Activated CD8-positive, alpha-beta memory T cell treated with anti-CD3 and anti-CD28 coated beads, Interleukin-2, amount 50 U/mL, for 24 hours (primary cell): ENCODE results near the gene IQGAP1.
"Not testable (repeated sequence)": the region's sequence is repeated elsewhere in the genome, so short reads cannot be mapped to it uniquely, and the experiment has no call there.

ENCODE experiments used
- DNase-seq: peaks from one replicate; pipeline ENCODE4 v3.0.0-alpha.2; 2020; ENCODE audit errors: extremely low read depth

The IQGAP1 gene

GRCh38 chr15:90387534-90388461 lies at the start of gene IQGAP1:
IQGAP1 (plus strand) TSS chr15:90388242; CDS start chr15:90388342, 100 bp downstream.
- DNase-seq, result peak; percentile 94

DNA sequence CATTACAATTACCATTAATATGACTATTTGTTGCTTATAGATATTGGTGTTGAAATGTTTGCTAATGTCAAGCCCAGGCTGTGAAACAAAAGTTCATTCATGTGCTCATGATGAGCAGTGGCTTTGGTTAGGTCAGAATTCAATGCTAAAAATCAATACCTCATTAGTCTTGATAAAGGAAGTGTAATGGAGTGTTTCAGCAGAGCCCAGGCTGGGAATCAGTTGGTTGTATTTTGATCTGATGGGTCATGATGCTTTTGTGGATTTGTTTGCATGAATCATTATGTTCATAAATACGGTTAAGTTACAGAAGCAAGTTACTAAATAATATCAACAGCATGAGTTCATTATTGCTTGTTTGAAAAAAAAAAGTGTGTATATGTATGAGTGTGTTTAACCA lies 49.5 kb upstream of the IQGAP1 start:
- DNase-seq, result no peak

DNA sequence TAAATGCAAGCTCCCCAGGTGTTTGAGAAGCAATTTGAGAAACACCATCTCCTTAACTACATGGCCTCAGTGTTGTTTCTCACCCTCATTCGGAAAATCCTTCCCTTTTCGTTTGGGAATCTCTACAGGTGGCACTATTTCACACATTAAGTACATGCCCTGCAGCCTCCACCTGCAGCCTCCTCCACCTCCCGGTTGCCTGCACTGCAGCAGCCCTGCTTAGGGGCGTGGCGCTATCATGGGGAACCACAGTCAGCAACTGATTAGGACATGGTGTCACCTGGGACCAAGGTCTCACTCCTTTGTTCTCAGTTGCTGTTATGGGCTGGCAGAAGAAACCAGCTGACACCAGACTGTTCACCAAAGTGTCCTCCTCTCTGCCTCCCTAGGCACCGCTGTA lies 47.7 kb upstream of the IQGAP1 start:
- DNase-seq, result no peak

GRCh38 chr15:90343302-90343790 lies 44.7 kb upstream of the IQGAP1 start:
- DNase-seq, result no peak

DNA sequence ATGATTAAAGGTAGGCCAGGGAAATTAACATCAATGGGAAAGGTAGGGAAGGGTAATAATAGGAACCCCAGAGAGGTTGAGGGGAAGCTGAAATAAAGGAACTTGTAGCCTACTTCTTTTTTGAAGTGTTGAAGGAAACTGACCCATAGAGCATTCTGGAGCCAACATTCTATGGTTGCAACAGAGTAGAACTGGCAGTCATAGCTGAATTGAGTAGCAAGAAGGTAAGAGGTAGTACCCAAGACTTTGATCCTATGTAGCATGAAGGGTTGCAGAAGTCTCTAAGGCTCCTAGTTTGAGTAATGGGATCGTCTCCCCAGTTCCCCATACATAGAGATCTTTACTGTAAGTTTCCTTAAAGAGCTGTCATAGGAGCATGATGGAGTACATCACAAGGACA lies 43.4 kb upstream of the IQGAP1 start:
- no peak for DNase-seq

- DNase-seq, result no peak
Observed at GRCh38 chr15:90345857-90346256, 42.2 kb upstream of the IQGAP1 start.

GRCh38 chr15:90347431-90348065 lies 40.5 kb upstream of the IQGAP1 start:
- DNase-seq, result not testable (repeated sequence)

DNA sequence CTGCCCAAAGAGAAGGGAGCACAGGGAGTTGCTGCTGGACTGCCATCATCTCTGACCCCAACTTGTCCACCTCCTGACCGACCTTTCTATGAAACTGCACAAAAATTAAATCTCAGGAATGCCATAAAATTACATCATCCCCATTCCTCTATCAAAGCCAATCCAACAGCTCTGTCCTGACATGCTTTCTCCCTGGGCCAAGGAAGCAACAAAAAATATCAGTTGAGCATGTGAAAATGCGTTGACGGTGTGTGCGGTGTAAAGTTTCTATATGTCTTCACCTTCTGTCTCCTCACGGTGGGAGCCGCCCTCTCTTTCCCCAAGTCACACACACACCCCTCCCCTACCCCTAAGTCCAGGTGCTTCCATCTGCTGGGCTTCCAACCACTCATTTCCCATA lies 39.6 kb upstream of the IQGAP1 start:
- DNase-seq, result no peak

- no peak for DNase-seq
Observed at GRCh38 chr15:90349072-90349471, 39.0 kb upstream of the IQGAP1 start.

GRCh38 chr15:90349821-90350220 lies 38.2 kb upstream of the IQGAP1 start:
- DNase-seq, result no peak

- DNase-seq, result no peak
Observed at GRCh38 chr15:90351479-90352106, 36.4 kb upstream of the IQGAP1 start.

- peak; percentile 76 for DNase-seq
Observed at GRCh38 chr15:90352107-90352893, 35.7 kb upstream of the IQGAP1 start, which contains the start of gene ZNF774. ZNF774 (plus strand) TSS chr15:90352284; CDS start chr15:90354661, 2,377 bp downstream.

- no peak for DNase-seq
Observed at GRCh38 chr15:90354986-90355385, 33.1 kb upstream of the IQGAP1 start.

- DNase-seq, result no peak
Observed at GRCh38 chr15:90358124-90359033, 29.7 kb upstream of the IQGAP1 start.

DNA sequence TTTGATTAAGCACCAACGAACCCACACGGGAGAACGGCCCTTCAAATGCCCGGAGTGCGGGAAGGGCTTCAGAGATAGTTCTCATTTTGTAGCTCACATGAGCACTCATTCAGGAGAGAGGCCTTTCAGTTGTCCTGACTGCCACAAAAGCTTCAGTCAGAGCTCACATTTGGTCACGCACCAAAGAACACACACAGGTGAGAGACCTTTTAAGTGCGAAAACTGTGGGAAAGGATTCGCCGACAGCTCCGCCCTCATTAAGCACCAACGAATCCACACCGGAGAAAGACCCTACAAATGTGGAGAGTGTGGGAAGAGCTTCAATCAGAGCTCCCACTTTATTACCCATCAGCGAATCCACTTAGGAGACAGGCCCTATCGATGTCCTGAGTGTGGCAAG lies 27.3 kb upstream of the IQGAP1 start:
- no peak for DNase-seq

DNA sequence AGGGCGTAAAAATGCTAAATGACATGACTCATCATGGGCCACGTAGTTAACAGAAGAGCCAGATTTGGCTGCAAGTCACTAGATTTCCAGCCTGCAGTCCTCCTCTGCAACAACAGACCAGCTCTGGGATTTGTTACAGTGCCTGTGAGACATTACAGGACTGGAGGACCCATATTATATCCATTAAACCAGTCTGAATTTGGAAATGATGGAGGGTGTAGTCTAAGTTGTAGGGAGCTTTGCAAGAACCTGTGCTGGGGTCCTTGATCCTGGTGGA lies 25.2 kb upstream of the IQGAP1 start:
- no peak for DNase-seq

- DNase-seq, result no peak
Observed at GRCh38 chr15:90364251-90364650, 23.8 kb upstream of the IQGAP1 start.

DNA sequence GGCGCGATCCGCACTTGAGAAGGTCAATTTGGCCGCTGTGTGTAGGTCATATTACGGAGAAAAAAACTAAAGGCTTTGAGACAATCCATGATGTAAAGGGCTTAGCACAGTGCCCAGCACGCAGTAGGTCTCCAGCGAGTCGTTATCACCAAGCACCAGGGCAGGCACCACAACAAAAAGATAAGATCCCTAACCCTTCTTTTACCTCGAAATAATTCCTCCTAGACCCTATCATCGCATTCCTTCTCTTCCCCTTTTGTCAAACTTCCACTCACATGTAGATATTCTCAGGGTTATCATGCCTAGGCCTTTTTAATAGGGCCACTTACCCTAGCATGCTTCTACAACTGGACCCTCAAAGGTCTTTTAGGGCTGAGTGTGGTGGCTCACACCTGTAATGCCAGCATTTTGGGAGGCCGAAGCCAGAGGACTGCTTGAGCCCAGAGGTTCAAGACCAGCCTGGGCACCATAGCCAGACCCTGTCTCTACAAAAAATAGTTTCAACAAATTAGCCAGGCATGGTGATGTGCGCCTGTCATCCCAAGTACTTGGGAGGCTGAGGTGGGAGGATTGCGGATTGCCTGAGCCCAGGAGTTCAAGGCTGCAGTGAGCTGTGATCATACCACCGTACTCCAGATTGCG lies 22.5 kb upstream of the IQGAP1 start:
- no peak for DNase-seq

DNA sequence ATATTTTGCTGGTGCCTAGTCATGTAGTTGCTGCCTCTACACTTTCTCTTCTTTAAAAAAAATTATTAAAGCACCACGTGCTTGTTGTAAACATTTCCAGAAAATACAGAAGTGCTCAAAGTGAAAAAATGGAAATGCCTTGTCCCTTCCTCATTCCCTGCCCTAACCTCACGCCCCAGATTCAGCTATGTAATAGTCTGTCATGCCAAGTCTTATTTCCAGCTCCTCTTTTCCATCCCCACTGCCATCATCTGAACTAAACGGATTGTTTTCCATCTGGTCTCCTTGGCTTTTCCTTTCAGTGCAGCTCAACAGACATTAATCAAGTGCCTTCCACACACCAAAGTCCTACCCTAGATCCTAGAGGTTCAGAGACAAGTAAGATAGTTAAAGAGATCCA lies 20.5 kb upstream of the IQGAP1 start:
- DNase-seq, result no peak

- no peak for DNase-seq
Observed at GRCh38 chr15:90375071-90375470, 13.0 kb upstream of the IQGAP1 start.
